ENCODE results near the gene ADAMTS7.
A peak's percentile ranks its signal among the peaks of the same experiment; 100 is the strongest.
"Not testable (repeated sequence)": the region's sequence is repeated elsewhere in the genome, so short reads cannot be mapped to it uniquely, and the experiment has no call there.

ADAMTS7 gene

GRCh38 chr15:78761891-78762385 is 49.3 kb downstream of the ADAMTS7 start (continued):
- TF ChIP-seq RARB (CRISPR knock-in tag; IDR thresholded peaks at IDR 0.05), result no peak
- no peak for TF ChIP-seq TSHZ2 (CRISPR knock-in tag; IDR thresholded peaks at IDR 0.05)
- no peak for TF ChIP-seq CSDC2 (CRISPR knock-in tag; IDR thresholded peaks at IDR 0.05)
- TF ChIP-seq ESRRG (CRISPR knock-in tag; IDR thresholded peaks at IDR 0.05), result no peak
- no peak for TF ChIP-seq ZFP30 (CRISPR knock-in tag; IDR thresholded peaks at IDR 0.05)
- no peak for TF ChIP-seq GLIS3 (CRISPR knock-in tag; IDR thresholded peaks at IDR 0.05)
- no peak for TF ChIP-seq CSRNP3 (CRISPR knock-in tag; IDR thresholded peaks at IDR 0.05)

GRCh38 chr15:78761475-78761874 is 49.8 kb downstream of the ADAMTS7 start:
- ATAC-seq, result not testable (repeated sequence)

GRCh38 chr15:78761020-78761419 is 50.2 kb downstream of the ADAMTS7 start:
- TF ChIP-seq ISL1 (CRISPR knock-in tag; IDR thresholded peaks at IDR 0.05) (no peak), GLIS3 (CRISPR knock-in tag; IDR thresholded peaks at IDR 0.05) (no peak)
- ATAC-seq, result no peak

- ATAC-seq, result peak; percentile 57
Measured at GRCh38 chr15:78760091-78760882, 51.0 kb downstream of the ADAMTS7 start.

- ATAC-seq, result not testable (repeated sequence)
Measured at GRCh38 chr15:78759361-78759998, 51.8 kb downstream of the ADAMTS7 start.

- ATAC-seq, result not testable (repeated sequence)
Measured at GRCh38 chr15:78758486-78759200, 52.6 kb downstream of the ADAMTS7 start.

GRCh38 chr15:78758084-78758483 is 53.2 kb downstream of the ADAMTS7 start:
- ATAC-seq, result not testable (repeated sequence)

GRCh38 chr15:78757636-78757905 is 53.7 kb downstream of the ADAMTS7 start:
- ATAC-seq, result no peak
- TF ChIP-seq TOX (CRISPR knock-in tag; IDR thresholded peaks at IDR 0.05; ENCODE audit: borderline replicate concordance) (no peak), GLIS3 (CRISPR knock-in tag; IDR thresholded peaks at IDR 0.05) (no peak), CSRNP3 (CRISPR knock-in tag; IDR thresholded peaks at IDR 0.05) (no peak), POU6F1 (CRISPR knock-in tag; IDR thresholded peaks at IDR 0.05; ENCODE audit: borderline replicate concordance, low read depth) (no peak), BACH2 (CRISPR knock-in tag; IDR thresholded peaks at IDR 0.05; ENCODE audit: borderline replicate concordance) (no peak), OSR1 (CRISPR knock-in tag; IDR thresholded peaks at IDR 0.05) (no peak), ISL1 (CRISPR knock-in tag; IDR thresholded peaks at IDR 0.05) (no peak), ZC3H10 (CRISPR knock-in tag; IDR thresholded peaks at IDR 0.05) (no peak), SNAI2 (CRISPR knock-in tag; IDR thresholded peaks at IDR 0.05) (no peak), ZNF8 (CRISPR knock-in tag; IDR thresholded peaks at IDR 0.05) (no peak), TCF4 (CRISPR knock-in tag; IDR thresholded peaks at IDR 0.05; ENCODE audit: borderline replicate concordance) (no peak), ESRRG (CRISPR knock-in tag; IDR thresholded peaks at IDR 0.05) (no peak), TSHZ2 (CRISPR knock-in tag; IDR thresholded peaks at IDR 0.05) (no peak), ZNF70 (CRISPR knock-in tag; IDR thresholded peaks at IDR 0.05) (no peak)

Measured in SK-N-SH treated with all-trans-retinoic acid at 6 μM for 48 hours (cell line).